Adipocyte (in vitro differentiated cells): Measurements from ENCODE around the gene PRSS53.

Source experiments
- DNase-seq: peaks from one replicate; pipeline ENCODE4 v3.0.0-alpha.2; 2015; ENCODE audit warnings: low read depth
- H3K27me3 ChIP-seq: replicated peaks from 2 replicates; pipeline ENCODE4 v1.7.0; 2013; ENCODE audit warnings: mild to moderate bottlenecking, low read length, moderate library complexity; ENCODE audit not compliant: control insufficient read depth, insufficient read depth
- H3K36me3 ChIP-seq: 2 replicates; pipeline ENCODE4 v1.7.0; 2013; ENCODE audit warnings: low read length, mild to moderate bottlenecking, moderate library complexity; ENCODE audit not compliant: control insufficient read depth, insufficient read depth, severe bottlenecking
- H3K4me1 ChIP-seq: 2 replicates; pipeline ENCODE4 v1.7.0; 2013; ENCODE audit warnings: mild to moderate bottlenecking, low read length, moderate library complexity; ENCODE audit not compliant: control insufficient read depth, insufficient read depth
- H3K4me3 ChIP-seq: 2 replicates; pipeline ENCODE4 v1.7.0; 2013; ENCODE audit warnings: mild to moderate bottlenecking, low read length, moderate library complexity
- H3K9ac ChIP-seq: 2 replicates; pipeline ENCODE4 v1.7.0; 2013; ENCODE audit warnings: mild to moderate bottlenecking, low read length, moderate library complexity
- H3K9me3 ChIP-seq: 2 replicates; pipeline ENCODE4 v1.7.0; 2013; ENCODE audit warnings: mild to moderate bottlenecking, low read length, moderate library complexity; ENCODE audit not compliant: control insufficient read depth

The PRSS53 gene

GRCh38 chr16:31087481-31087880 is 1.3 kb downstream of the PRSS53 start:
- H3K4me1 ChIP-seq, result peaks cover 16% of the 10 kb centered on the region

GRCh38 chr16:31086629-31086906 is 2.2 kb downstream of the PRSS53 start:
- no peaks in the 10 kb centered on the region for H3K27me3 ChIP-seq
- H3K9ac ChIP-seq, result no peak overlapping the region
- DNase-seq, result no peak
- peaks cover 23% of the 10 kb centered on the region for H3K36me3 ChIP-seq
- H3K4me1 ChIP-seq, result peaks cover 17% of the 10 kb centered on the region
- no peaks in the 10 kb centered on the region for H3K9me3 ChIP-seq
- H3K4me3 ChIP-seq, result no peak overlapping the region

More at GRCh38 chr16:31087481-31087880, 1.3 kb downstream of the PRSS53 start:
- H3K9ac ChIP-seq, result no peak overlapping the region
- peaks cover 23% of the 10 kb centered on the region for H3K36me3 ChIP-seq
- no peaks in the 10 kb centered on the region for H3K27me3 ChIP-seq
- H3K9me3 ChIP-seq, result no peaks in the 10 kb centered on the region
- DNase-seq, result no peak
- H3K4me3 ChIP-seq, result no peak overlapping the region

GRCh38 chr16:31085873-31086628 is 2.7 kb downstream of the PRSS53 start:
- no peak for DNase-seq
- H3K9me3 ChIP-seq, result no peaks in the 10 kb centered on the region
- H3K9ac ChIP-seq, result no peak overlapping the region
- no peaks in the 10 kb centered on the region for H3K27me3 ChIP-seq
- H3K36me3 ChIP-seq, result peaks cover 21% of the 10 kb centered on the region
- peaks cover 17% of the 10 kb centered on the region for H3K4me1 ChIP-seq
- H3K4me3 ChIP-seq, result no peak overlapping the region

- Histone ChIP-seq H3K4me3 (no peak overlapping the region), H3K27me3 (no peaks in the 10 kb centered on the region), H3K9ac (no peak overlapping the region), H3K4me1 (peaks cover 13% of the 10 kb centered on the region), H3K9me3 (no peaks in the 10 kb centered on the region), H3K36me3 (peaks cover 22% of the 10 kb centered on the region)
- DNase-seq, result no peak
Observed at GRCh38 chr16:31085411-31085810, 3.3 kb downstream of the PRSS53 start.

- Histone ChIP-seq H3K36me3 (peaks cover 25% of the 10 kb centered on the region), H3K4me3 (no peak overlapping the region), H3K9ac (no peak overlapping the region), H3K4me1 (peaks cover 11% of the 10 kb centered on the region), H3K27me3 (no peaks in the 10 kb centered on the region), H3K9me3 (no peaks in the 10 kb centered on the region)
- no peak for DNase-seq
Observed at GRCh38 chr16:31084584-31085302, 4.0 kb downstream of the PRSS53 start.

- Histone ChIP-seq H3K9ac (no peak overlapping the region), H3K27me3 (no peaks in the 10 kb centered on the region), H3K36me3 (peaks cover 28% of the 10 kb centered on the region), H3K4me1 (peaks cover 11% of the 10 kb centered on the region), H3K4me3 (no peak overlapping the region), H3K9me3 (no peaks in the 10 kb centered on the region)
- DNase-seq, result no peak
Observed at GRCh38 chr16:31083981-31084380, 4.8 kb downstream of the PRSS53 start.

- Histone ChIP-seq H3K9ac (no peak overlapping the region), H3K27me3 (no peaks in the 10 kb centered on the region), H3K9me3 (no peaks in the 10 kb centered on the region), H3K4me3 (no peak overlapping the region), H3K36me3 (peaks cover 32% of the 10 kb centered on the region), H3K4me1 (peaks cover 11% of the 10 kb centered on the region)
- DNase-seq, result no peak
Observed at GRCh38 chr16:31083556-31083955, 5.2 kb downstream of the PRSS53 start.

- no peaks in the 10 kb centered on the region for H3K9me3 ChIP-seq
- H3K9ac ChIP-seq, result no peak overlapping the region
- DNase-seq, result no peak
- H3K27me3 ChIP-seq, result no peaks in the 10 kb centered on the region
- H3K4me3 ChIP-seq, result no peak overlapping the region
- peaks cover 36% of the 10 kb centered on the region for H3K36me3 ChIP-seq
- peaks cover 11% of the 10 kb centered on the region for H3K4me1 ChIP-seq
Observed at GRCh38 chr16:31083081-31083480, 5.7 kb downstream of the PRSS53 start.

GRCh38 chr16:31082368-31083045 is 6.2 kb downstream of the PRSS53 start:
- Histone ChIP-seq H3K4me3 (no peak overlapping the region), H3K9me3 (no peaks in the 10 kb centered on the region), H3K4me1 (peaks cover 11% of the 10 kb centered on the region), H3K36me3 (peaks cover 42% of the 10 kb centered on the region), H3K9ac (no peak overlapping the region), H3K27me3 (no peaks in the 10 kb centered on the region)
- no peak for DNase-seq

GRCh38 chr16:31081428-31082351 is 7.1 kb downstream of the PRSS53 start:
- DNase-seq, result no peak
- Histone ChIP-seq H3K9ac (no peak overlapping the region), H3K4me1 (peaks cover 11% of the 10 kb centered on the region), H3K36me3 (peaks cover 50% of the 10 kb centered on the region), H3K4me3 (no peak overlapping the region), H3K27me3 (no peaks in the 10 kb centered on the region), H3K9me3 (no peaks in the 10 kb centered on the region)
